SU-DHL-6 (cell line): ENCODE results near the gene CT55.
"Not testable (repeated sequence)": the region's sequence is repeated elsewhere in the genome, so short reads cannot be mapped to it uniquely, and the experiment has no call there.

Source experiments
- H2AFZ ChIP-seq: fragments of 200-600 bp; sonication (generic); 2 replicates; pipeline ENCODE4 v1.6.1; 2014; ENCODE audit warnings: low read depth, mild to moderate bottlenecking, moderate library complexity, mixed read lengths, antibody characterized with exemption, low read length; ENCODE audit not compliant: severe bottlenecking
- H3F3A ChIP-seq: fragments of 200-600 bp; shearing (Covaris generic); 2 replicates; pipeline ENCODE4 v1.6.0; 2016; ENCODE audit warnings: antibody characterized with exemption, mild to moderate bottlenecking; ENCODE audit not compliant: insufficient read depth
- H3K27ac ChIP-seq: fragments of 200-600 bp; sonication (generic); 2 replicates; pipeline ENCODE4 v1.5.1; 2016; ENCODE audit warnings: low read depth, mild to moderate bottlenecking, low read length, moderate library complexity, mixed read lengths
- H3K27me3 ChIP-seq: fragments of 200-600 bp; sonication (generic), shearing (Covaris generic); 2 replicates; pipeline ENCODE4 v1.6.0; 2014; ENCODE audit warnings: mild to moderate bottlenecking, low read length
- H3K36me3 ChIP-seq: fragments of 200-600 bp; sonication (generic); 2 replicates; pipeline ENCODE4 v1.6.1; 2014; ENCODE audit warnings: mild to moderate bottlenecking, low read length, mixed read lengths
- H3K4me2 ChIP-seq: fragments of 300-600, 200-600 bp; shearing (Covaris generic), sonication (generic); 2 replicates; pipeline ENCODE4 v1.6.0; 2014; ENCODE audit warnings: low read length, low read depth, mild to moderate bottlenecking; ENCODE audit not compliant: poor library complexity, severe bottlenecking
- H3K4me3 ChIP-seq: fragments of 200-600 bp; sonication (generic); 2 replicates; pipeline ENCODE4 v1.5.1; 2014; ENCODE audit warnings: antibody characterized with exemption, low read length, mild to moderate bottlenecking, mixed read lengths; ENCODE audit not compliant: insufficient read depth, poor library complexity, severe bottlenecking
- H3K79me2 ChIP-seq: fragments of 200-600 bp; sonication (generic); 2 replicates; pipeline ENCODE4 v1.6.1; 2014; ENCODE audit warnings: mild to moderate bottlenecking, low read length, moderate library complexity; ENCODE audit not compliant: insufficient read depth
- H3K9ac ChIP-seq: fragments of 200-600 bp; sonication (generic); 2 replicates; pipeline ENCODE4 v1.7.0; 2014; ENCODE audit warnings: mild to moderate bottlenecking, low read length
- H3K9me2 ChIP-seq: fragments of 200-600 bp; sonication (generic); replicated peaks from 2 replicates; pipeline ENCODE4 v1.6.1; 2014; ENCODE audit warnings: low read length; ENCODE audit not compliant: insufficient read depth
- H3K9me3 ChIP-seq: fragments of 200-600 bp; sonication (generic); 2 replicates; pipeline ENCODE4 v1.6.1; 2014; ENCODE audit warnings: low read length, mixed read lengths; ENCODE audit not compliant: insufficient read depth
- H4K20me1 ChIP-seq: fragments of 200-600 bp; sonication (generic); 2 replicates; pipeline ENCODE4 v1.6.1; 2014; ENCODE audit warnings: low read depth, mild to moderate bottlenecking, antibody characterized with exemption, low read length, moderate library complexity, mixed read lengths
- EZH2phosphoT487 ChIP-seq: fragments of 200-600 bp; sonication (generic), shearing (Covaris generic); conservative IDR thresholded peaks from 2 replicates; pipeline ENCODE4 v1.6.1; 2018; ENCODE audit warnings: mild to moderate bottlenecking, antibody characterized with exemption, low read length, moderate library complexity, mixed read lengths
- TF ChIP-seq, protein P1 (sequence below): fragments of 200-600 bp; sonication (generic); IDR thresholded peaks from one replicate; pipeline ENCODE4 v1.5.1; 2017; ENCODE audit warnings: antibody characterized with exemption, mild to moderate bottlenecking, low read length, moderate library complexity; ENCODE audit not compliant: insufficient read depth, poor library complexity, severe bottlenecking

CT55 gene, protein sequence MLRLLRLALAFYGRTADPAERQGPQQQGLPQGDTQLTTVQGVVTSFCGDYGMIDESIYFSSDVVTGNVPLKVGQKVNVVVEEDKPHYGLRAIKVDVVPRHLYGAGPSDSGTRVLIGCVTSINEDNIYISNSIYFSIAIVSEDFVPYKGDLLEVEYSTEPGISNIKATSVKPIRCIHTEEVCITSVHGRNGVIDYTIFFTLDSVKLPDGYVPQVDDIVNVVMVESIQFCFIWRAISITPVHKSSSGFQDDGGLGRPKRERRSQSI

DNA sequence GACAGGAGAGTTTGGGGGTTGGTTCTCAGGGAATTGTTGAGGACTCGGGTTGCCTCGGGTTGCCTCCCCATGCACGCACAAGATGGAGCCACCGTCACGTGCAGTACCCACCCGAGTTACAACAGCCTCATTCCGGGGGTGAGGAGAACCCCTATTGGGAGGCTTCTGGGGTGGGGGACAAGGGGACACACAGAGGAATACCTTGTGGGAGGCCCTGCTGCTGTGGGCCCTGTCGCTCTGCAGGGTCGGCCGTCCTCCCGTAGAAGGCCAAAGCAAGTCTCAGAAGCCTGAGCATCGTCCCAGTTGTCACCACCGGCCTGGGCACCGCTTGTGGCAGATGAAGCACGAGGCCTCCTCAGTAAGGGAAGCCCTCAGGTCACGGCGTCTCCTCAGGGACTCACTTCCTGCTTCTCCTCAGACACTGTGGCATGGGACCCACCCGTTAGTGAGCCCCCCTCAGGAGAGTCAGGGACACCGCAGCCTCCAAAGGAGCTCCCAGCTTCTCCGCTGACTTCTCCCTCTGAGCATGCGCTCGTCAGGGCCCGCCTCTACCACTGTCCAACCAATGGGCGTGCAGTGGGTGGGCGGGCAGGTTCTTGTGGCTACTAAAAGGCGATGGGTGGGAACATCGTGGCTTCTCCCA lies at the start of gene CT55:
CT55 (minus strand) TSS at position 522 of the 643 bp plus-strand sequence; CDS start at position 295, 227 bp downstream.
- Histone ChIP-seq H3K4me2 (no peak within 1 kb of the TSS), H3K36me3 (no peaks in the 10 kb centered on the region), H4K20me1 (no peaks in the 10 kb centered on the region), H3K27ac (no peak within 1 kb of the TSS), H3K4me3 (no peak within 1 kb of the TSS), H3F3A (no peaks in the 10 kb centered on the region), H2AFZ (no peak within 1 kb of the TSS), H3K9me2 (no peaks in the 10 kb centered on the region), H3K27me3 (no peaks in the 10 kb centered on the region), H3K79me2 (no peaks in the 10 kb centered on the region), H3K9me3 (no peaks in the 10 kb centered on the region), H3K9ac (no peak within 1 kb of the TSS)
- TF ChIP-seq, protein P1, sequence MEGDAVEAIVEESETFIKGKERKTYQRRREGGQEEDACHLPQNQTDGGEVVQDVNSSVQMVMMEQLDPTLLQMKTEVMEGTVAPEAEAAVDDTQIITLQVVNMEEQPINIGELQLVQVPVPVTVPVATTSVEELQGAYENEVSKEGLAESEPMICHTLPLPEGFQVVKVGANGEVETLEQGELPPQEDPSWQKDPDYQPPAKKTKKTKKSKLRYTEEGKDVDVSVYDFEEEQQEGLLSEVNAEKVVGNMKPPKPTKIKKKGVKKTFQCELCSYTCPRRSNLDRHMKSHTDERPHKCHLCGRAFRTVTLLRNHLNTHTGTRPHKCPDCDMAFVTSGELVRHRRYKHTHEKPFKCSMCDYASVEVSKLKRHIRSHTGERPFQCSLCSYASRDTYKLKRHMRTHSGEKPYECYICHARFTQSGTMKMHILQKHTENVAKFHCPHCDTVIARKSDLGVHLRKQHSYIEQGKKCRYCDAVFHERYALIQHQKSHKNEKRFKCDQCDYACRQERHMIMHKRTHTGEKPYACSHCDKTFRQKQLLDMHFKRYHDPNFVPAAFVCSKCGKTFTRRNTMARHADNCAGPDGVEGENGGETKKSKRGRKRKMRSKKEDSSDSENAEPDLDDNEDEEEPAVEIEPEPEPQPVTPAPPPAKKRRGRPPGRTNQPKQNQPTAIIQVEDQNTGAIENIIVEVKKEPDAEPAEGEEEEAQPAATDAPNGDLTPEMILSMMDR, result no peak
- TF ChIP-seq EZH2phosphoT487, result no peak

DNA sequence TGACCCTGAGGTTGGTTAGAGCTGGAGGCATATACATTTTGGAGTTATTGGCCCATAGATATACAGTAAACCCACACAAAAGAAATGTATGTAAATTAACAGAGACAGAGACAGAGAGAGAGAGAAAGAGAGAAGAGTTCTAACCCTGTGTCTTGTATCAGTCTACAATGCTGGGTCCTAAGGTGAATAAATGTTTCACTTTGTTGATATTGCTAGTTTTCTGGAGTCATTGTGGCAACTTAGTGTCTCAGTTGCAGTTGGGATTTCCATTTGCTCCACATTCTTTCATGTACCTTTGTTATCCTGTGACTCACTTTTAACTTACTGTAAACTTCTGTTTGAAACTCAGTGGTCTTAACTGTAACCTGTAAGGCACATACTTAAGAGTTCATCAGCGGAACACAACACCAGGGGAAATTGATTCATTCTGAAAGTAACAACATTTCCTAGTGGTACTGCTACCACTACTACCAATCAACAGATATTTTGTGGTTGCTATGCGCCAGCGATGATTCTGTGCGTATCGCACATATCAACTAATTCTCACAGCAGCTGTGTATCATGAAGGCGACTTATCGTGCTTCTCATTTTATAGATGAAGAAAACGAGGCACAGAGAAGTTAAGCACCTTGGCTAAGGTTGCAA lies 42.1 kb upstream of the CT55 start:
- Histone ChIP-seq H3F3A (no peaks in the 10 kb centered on the region), H3K4me3 (no peak overlapping the region), H3K79me2 (no peaks in the 10 kb centered on the region), H3K27ac (no peak overlapping the region), H3K9me2 (no peaks in the 10 kb centered on the region), H3K27me3 (no peaks in the 10 kb centered on the region), H3K36me3 (no peaks in the 10 kb centered on the region), H2AFZ (no peak overlapping the region), H3K9ac (no peak overlapping the region), H4K20me1 (no peaks in the 10 kb centered on the region), H3K9me3 (no peaks in the 10 kb centered on the region), H3K4me2 (no peak overlapping the region)
- TF ChIP-seq, protein P1, result no peak
- no peak for TF ChIP-seq EZH2phosphoT487

DNA sequence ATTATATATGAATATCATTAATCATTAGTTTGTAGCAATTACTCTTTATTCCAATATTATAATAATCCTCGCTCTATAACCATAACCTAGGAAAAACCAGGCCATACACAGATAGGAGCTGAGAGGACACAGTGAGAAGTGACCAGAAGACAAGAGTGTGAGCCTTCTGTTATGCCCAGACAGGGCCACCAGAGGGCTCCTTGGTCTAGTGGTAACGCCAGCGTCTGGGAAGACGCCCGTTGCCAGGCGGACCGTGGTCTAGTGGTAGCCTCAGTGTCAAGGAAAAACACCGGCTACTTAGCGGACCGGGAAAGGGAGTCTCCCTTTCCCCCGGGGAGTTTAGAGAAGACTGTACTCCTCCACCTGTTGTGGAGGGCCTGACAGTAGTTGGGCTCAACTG lies 35.2 kb upstream of the CT55 start:
- not testable (repeated sequence) for H3F3A ChIP-seq, H3K27ac ChIP-seq, H3K4me3 ChIP-seq, H3K9me2 ChIP-seq, H3K9me3 ChIP-seq, H4K20me1 ChIP-seq, H3K36me3 ChIP-seq, H3K79me2 ChIP-seq, H3K27me3 ChIP-seq, H3K9ac ChIP-seq, H2AFZ ChIP-seq, H3K4me2 ChIP-seq

DNA sequence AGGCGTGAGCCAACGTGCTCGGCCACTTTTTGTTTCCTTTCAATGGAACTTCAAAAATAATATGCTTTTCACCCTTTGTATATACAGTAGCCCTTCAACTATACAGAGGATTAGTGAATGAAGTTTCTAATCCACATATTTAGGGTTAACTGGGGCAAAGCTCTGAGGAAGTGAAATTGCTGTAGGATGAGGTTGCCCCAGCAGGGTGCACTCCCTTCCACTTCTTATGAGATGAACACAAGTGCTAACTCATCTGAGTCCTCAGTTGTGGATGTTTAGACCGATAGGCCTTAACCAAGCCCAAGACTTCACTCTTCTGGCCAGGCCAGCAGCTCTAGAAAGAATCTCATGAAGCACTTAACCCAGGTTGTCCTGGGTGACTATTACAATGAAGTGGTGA lies 29.1 kb upstream of the CT55 start:
- Histone ChIP-seq H3F3A (no peaks in the 10 kb centered on the region), H3K27me3 (no peaks in the 10 kb centered on the region), H4K20me1 (no peaks in the 10 kb centered on the region), H3K79me2 (no peaks in the 10 kb centered on the region), H3K4me2 (no peak overlapping the region), H3K36me3 (no peaks in the 10 kb centered on the region), H3K27ac (no peak overlapping the region), H3K9me2 (no peaks in the 10 kb centered on the region), H2AFZ (no peak overlapping the region), H3K9ac (no peak overlapping the region), H3K9me3 (no peaks in the 10 kb centered on the region), H3K4me3 (no peak overlapping the region)
- TF ChIP-seq, protein P1, result no peak
- no peak for TF ChIP-seq EZH2phosphoT487
